ENCODE measurements around the gene HNRNPD.

The HNRNPD gene

GRCh38 chr4:82380831-82381230 lies 7.0 kb upstream of the HNRNPD start:
- Histone ChIP-seq H3K4me1 (ENCODE audit: insufficient read depth, low read length, poor library complexity, severe bottlenecking) (peaks cover 7% of the 10 kb centered on the region), H3F3A (ENCODE audit: low read depth) (no peaks in the 10 kb centered on the region), H3K27me3 (ENCODE audit: insufficient read depth, low read length, poor library complexity, severe bottlenecking) (peaks cover 4% of the 10 kb centered on the region), H4K20me1 (ENCODE audit: insufficient read depth, low read length, poor library complexity, severe bottlenecking) (no peaks in the 10 kb centered on the region), H3K9me2 (replicated peaks; ENCODE audit: low read depth, low read length) (no peaks in the 10 kb centered on the region), H3K4me3 (ENCODE audit: low read length, poor library complexity, severe bottlenecking) (no peak overlapping the region), H3K9ac (ENCODE audit: low read depth, low read length, poor library complexity, severe bottlenecking) (no peak overlapping the region), H3K4me2 (ENCODE audit: low read depth, low read length, poor library complexity, severe bottlenecking) (no peak overlapping the region), H2AFZ (ENCODE audit: low read length) (no peak overlapping the region), H3K9me3 (ENCODE audit: insufficient read depth, low read depth, low read length) (peaks cover 12% of the 10 kb centered on the region; the same call in 1 of the 2 replicates), H3K36me3 (ENCODE audit: insufficient read depth, low read length) (no peaks in the 10 kb centered on the region), H3K79me2 (ENCODE audit: insufficient read depth, low read length) (peaks cover 14% of the 10 kb centered on the region)
- TF ChIP-seq EZH2phosphoT487 (IDR thresholded peaks at IDR 0.05; ENCODE audit: borderline replicate concordance) (no peak), CTCF (conservative IDR thresholded peaks at IDR 0.05; ENCODE audit: low read length) (no peak)

DNA sequence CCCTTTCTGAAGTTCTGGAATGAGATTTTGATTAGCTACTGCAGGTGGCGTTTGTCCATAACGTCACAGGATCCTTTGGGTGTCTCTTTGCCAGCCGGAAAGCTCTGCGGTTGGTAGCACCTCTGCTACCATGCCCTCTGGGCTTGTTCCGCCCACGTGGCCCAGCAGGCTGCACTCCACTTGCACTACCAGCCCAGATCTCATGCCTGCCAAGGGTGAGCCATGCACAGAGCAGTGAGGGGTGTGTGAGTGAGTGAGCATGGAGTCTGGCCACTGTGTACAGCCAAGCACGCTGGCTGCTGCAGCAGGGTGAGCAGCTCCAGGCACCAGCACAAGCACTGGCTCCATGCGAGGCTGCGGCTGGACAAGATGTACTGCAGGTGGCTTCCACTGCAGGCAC lies 6.6 kb upstream of the HNRNPD start:
- no peaks in the 10 kb centered on the region for H3K36me3 ChIP-seq (ENCODE audit: insufficient read depth, low read length)
- no peaks in the 10 kb centered on the region for H4K20me1 ChIP-seq (ENCODE audit: insufficient read depth, low read length, poor library complexity, severe bottlenecking)
- no peaks in the 10 kb centered on the region for H3K27me3 ChIP-seq (ENCODE audit: insufficient read depth, low read length, poor library complexity, severe bottlenecking)
- H2AFZ ChIP-seq (ENCODE audit: low read length), result no peak overlapping the region
- H3K4me2 ChIP-seq (ENCODE audit: low read depth, low read length, poor library complexity, severe bottlenecking), result no peak overlapping the region
- TF ChIP-seq EZH2phosphoT487 (IDR thresholded peaks at IDR 0.05; ENCODE audit: borderline replicate concordance) (no peak), CTCF (conservative IDR thresholded peaks at IDR 0.05; ENCODE audit: low read length) (no peak)
- H3K4me3 ChIP-seq (ENCODE audit: low read length, poor library complexity, severe bottlenecking), result no peak overlapping the region
- no peaks in the 10 kb centered on the region for H3F3A ChIP-seq (ENCODE audit: low read depth)
- peaks cover 12% of the 10 kb centered on the region; the same call in 1 of the 2 replicates for H3K9me3 ChIP-seq (ENCODE audit: insufficient read depth, low read depth, low read length)
- no peak overlapping the region for H3K9ac ChIP-seq (ENCODE audit: low read depth, low read length, poor library complexity, severe bottlenecking)
- peaks cover 11% of the 10 kb centered on the region for H3K4me1 ChIP-seq (ENCODE audit: insufficient read depth, low read length, poor library complexity, severe bottlenecking)
- H3K9me2 ChIP-seq (replicated peaks; ENCODE audit: low read depth, low read length), result no peaks in the 10 kb centered on the region
- H3K79me2 ChIP-seq (ENCODE audit: insufficient read depth, low read length), result peaks cover 19% of the 10 kb centered on the region

DNA sequence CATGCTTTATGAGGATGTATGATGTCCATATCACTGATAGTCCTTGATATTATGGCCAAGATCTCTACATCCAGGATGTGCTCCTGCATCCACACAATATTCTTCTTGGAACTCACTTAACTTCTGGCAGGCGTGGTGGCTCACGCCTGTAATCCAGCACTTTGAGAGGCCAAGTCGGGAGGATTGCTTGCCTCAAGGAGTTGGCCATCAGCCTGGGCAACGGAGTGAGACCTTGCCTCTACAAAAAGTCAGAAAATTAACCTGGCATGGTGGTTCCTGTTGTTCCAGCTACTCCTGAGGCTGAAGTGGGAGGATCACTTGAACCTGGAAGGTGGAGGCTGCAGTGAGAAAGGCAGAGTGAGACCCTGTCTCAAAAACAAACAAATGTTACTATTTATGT lies 2.3 kb upstream of the HNRNPD start:
- no peak for TF ChIP-seq CTCF (conservative IDR thresholded peaks at IDR 0.05; ENCODE audit: low read length)
- TF ChIP-seq EZH2phosphoT487 (IDR thresholded peaks at IDR 0.05; ENCODE audit: borderline replicate concordance), result no peak

More for the DNA sequence above, 2.3 kb upstream of the HNRNPD start:
- H3K9me2 ChIP-seq (replicated peaks; ENCODE audit: low read depth, low read length), result no peaks in the 10 kb centered on the region
- peaks cover 15% of the 10 kb centered on the region for H3K27me3 ChIP-seq (ENCODE audit: insufficient read depth, low read length, poor library complexity, severe bottlenecking)
- peak overlapping the region; percentile 72 for H3K4me2 ChIP-seq (ENCODE audit: low read depth, low read length, poor library complexity, severe bottlenecking)
- peaks cover 26% of the 10 kb centered on the region for H4K20me1 ChIP-seq (ENCODE audit: insufficient read depth, low read length, poor library complexity, severe bottlenecking)
- peaks cover 6% of the 10 kb centered on the region for H3K36me3 ChIP-seq (ENCODE audit: insufficient read depth, low read length)
- no peaks in the 10 kb centered on the region for H3F3A ChIP-seq (ENCODE audit: low read depth)
- peak overlapping the region; percentile 100 for H3K4me3 ChIP-seq (ENCODE audit: low read length, poor library complexity, severe bottlenecking)
- peaks cover 6% of the 10 kb centered on the region; the same call in 1 of the 2 replicates for H3K9me3 ChIP-seq (ENCODE audit: insufficient read depth, low read depth, low read length)
- no peak overlapping the region for H2AFZ ChIP-seq (ENCODE audit: low read length)
- H3K79me2 ChIP-seq (ENCODE audit: insufficient read depth, low read length), result peaks cover 56% of the 10 kb centered on the region
- H3K9ac ChIP-seq (ENCODE audit: low read depth, low read length, poor library complexity, severe bottlenecking), result peak overlapping the region; percentile 83
- H3K4me1 ChIP-seq (ENCODE audit: insufficient read depth, low read length, poor library complexity, severe bottlenecking), result peaks cover 15% of the 10 kb centered on the region
